Peyer's patch (tissue), 4 donors: Measurements from ENCODE around the gene GATM.

Experiments
- POLR2A ChIP-seq, 2 donors: fragments of 450-650 bp; IDR thresholded peaks; one replicate each; pipeline ENCODE4 v1.5.1; 2017; ENCODE audit warnings: antibody characterized with exemption in 2 of 2, mild to moderate bottlenecking in 2 of 2, moderate library complexity in 2 of 2
- TF ChIP-seq, protein P1 (sequence below), 6 experiments: fragments of 450-650 bp in 4 of 6; fragments of 200-600 bp in 2 of 6; sonication (generic) in 1 of 6; IDR thresholded peaks; one replicate each; pipeline ENCODE4 v1.5.1; 2017 to 2019; ENCODE audit warnings: antibody characterized with exemption in 6 of 6, mild to moderate bottlenecking in 3 of 6, moderate library complexity in 1 of 6

DNA sequence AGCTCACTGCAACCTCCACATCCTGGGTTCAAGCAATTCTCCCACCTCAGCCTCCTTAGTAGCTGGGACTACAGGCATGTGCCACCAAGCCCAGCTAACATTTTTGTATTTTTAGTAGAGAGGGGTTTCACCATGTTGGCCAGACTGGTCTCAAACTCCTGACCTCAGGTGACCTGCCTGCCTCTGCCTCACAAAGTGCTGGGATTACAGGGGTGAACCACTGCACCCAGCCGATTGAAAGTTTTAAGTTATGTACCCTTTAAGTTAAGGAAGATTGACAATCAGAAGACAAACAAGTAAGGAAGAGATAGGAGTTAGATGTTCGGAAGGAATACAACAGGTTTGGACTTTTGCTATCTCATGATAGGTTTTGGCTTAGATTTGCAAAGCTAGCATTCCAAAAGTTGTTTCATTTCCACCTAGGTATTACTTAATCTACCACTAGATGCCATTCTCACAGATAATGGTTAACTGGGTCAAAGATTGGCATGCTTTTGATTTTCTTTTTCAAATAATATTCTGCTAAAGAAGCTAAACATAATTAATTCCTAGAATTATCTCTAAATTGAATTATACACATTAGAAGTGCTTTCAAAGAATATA, 35.0 kb downstream of the GATM start:
- TF ChIP-seq, protein P1, sequence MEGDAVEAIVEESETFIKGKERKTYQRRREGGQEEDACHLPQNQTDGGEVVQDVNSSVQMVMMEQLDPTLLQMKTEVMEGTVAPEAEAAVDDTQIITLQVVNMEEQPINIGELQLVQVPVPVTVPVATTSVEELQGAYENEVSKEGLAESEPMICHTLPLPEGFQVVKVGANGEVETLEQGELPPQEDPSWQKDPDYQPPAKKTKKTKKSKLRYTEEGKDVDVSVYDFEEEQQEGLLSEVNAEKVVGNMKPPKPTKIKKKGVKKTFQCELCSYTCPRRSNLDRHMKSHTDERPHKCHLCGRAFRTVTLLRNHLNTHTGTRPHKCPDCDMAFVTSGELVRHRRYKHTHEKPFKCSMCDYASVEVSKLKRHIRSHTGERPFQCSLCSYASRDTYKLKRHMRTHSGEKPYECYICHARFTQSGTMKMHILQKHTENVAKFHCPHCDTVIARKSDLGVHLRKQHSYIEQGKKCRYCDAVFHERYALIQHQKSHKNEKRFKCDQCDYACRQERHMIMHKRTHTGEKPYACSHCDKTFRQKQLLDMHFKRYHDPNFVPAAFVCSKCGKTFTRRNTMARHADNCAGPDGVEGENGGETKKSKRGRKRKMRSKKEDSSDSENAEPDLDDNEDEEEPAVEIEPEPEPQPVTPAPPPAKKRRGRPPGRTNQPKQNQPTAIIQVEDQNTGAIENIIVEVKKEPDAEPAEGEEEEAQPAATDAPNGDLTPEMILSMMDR (IDR thresholded peaks at IDR 0.05): no peak
- no peak for TF ChIP-seq POLR2A (IDR thresholded peaks at IDR 0.05)
